Measurements from ENCODE around the gene PARD3B.

- TF ChIP-seq POLR2AphosphoS5 (IDR thresholded peaks at IDR 0.05; ENCODE audit: low read depth, low read length): no peak
- no peak for TF ChIP-seq POLR2A (IDR thresholded peaks at IDR 0.05; ENCODE audit: low read depth, low read length)
- no peak for TF ChIP-seq TAF1 (IDR thresholded peaks at IDR 0.05; ENCODE audit: low read depth, low read length)
Observed at GRCh38 chr2:205531489-205532148, 986.3 kb downstream of the PARD3B start.

Data from GM12891 (cell line).